Measurements from ENCODE around the gene LCNL1.

The LCNL1 gene

DNA sequence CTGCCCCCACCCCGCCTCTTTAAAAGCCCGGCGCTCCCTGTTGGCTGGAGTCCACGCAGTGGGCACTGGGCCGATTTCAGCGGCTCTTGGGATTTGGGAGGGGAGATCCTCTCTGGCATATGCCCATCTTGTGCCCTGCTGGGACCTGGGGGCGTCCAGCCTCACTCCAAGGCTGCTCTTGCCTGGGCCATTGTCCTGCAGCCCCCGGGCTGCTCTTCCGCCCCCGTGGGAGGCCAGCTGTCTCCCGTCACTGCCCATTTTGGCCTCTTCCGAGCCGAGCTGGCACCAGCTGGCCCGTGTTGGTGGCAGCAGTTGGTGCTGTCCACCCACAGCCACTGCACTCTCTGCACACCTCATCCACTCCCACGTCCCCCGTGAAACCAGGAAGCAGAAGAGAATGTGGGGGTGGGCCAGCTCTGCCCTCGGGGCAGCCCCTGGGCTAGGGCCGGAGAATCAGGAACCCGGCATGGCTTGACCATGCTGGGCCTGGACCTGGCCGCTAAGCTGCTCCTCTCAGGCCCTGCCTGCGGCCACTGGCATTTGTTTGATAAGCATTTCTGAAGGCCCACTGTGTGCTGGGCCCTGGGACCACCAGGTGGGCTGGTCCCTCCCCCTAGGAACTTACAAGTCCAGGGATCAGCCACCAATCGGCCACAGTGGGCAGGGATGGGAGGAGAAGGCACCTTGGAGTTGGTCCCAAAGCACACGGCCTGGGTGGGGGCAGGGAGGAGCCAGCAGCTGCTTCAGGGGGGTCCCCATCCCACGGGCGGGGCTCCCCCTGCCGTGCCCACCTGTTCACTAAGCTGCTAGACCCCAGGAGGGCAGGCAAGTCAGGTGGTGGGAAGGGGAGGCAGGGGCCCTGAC lies 35.5 kb upstream of the LCNL1 start:
- DNase-seq: no peak

DNA sequence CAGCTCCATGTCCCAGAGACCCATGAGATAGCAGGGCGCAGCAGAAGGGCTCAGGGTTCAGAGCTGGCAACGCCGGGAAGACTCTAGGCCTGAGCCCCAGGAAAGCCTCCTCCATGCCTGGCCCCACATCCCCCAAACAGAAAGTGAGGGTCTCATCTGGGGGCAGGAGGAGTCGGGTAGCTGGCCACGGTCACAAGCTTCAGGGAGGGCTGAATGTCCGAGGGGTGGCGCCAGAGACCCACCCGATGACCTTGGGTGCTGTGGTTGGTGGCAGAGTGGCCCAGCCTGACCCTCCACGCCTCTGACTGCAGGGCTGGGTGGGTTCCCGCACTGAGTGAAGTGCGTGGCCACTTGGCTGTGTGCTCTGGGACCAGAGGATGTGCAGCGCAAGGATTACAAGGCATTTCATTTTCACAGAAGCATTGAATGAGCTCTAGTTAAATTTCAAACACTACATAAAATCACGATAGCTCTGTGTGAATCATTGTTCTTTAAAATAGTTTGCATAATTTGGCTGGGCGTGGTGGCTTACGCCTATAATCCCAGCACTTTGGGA lies 34.8 kb upstream of the LCNL1 start:
- no peak for DNase-seq

DNA sequence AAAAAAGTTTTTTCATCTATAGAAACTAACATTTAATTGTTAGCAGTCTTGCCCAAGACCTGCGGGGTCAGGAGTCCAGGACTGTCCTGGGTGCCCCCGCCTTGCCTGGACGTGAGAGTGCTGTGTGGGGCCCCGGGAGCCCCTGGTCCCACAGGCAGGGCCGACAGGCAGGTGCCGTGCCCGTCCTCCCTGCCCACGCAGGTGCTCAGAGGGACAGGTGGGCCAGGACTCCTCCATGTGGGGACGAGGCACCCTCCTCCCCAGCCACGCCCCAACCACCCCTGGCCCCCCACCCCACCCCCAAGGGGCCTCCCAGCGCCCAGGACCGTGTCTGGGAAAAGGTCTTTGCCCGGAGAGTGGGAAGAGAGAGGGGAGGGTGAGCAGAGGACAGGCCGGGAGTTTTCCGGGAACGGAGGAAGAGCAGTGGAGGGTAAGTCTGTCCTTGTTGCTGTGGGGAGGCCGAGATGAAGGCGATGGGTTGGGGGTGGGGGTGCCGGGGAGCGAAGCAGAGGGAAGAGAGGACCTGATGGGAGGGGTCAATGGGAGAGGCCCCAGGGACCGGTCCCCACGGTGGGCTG lies 33.5 kb upstream of the LCNL1 start:
- DNase-seq: no peak

DNA sequence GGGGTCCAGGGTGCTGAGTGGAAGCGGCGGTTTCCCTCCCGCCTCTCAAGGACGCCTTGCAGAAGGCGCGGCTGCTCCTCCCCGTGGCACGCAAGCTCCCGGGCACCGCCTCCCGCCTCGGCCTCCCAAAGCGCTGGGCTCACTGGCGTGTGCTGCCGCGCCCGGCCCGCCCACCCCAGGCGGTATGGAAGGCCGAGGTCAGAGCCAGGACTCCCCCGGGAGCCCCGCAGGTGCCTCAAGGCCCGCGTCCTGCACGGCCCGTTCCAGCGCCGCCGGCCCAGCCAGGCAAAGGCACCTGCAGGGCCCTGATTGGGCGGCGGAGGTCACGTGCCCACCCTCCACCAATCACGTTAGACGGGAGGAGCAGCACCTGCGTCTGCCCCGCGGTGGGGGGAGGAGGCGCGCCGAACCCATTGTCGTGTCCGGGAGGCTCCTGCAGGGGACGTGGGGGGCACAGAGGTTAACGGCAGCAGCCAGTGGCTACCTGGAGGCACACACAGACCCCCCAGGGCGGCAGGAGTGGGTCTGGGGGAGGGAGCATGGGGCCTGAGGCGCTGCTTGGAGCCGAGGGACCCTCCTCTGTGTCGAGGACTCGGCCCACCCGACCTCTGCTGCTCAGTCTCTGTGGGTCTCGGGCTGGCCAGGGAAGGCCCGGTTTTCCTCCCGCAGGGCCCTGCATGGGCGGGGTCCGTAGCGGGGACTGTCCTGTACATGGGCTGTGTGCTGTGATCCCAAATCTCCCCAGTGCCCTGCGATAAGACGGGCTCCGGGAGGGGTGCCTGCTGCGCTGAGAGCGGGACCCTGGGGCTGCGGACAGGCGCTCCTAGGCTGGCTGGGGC lies 32.8 kb upstream of the LCNL1 start:
- peak; percentile 98 for DNase-seq

DNA sequence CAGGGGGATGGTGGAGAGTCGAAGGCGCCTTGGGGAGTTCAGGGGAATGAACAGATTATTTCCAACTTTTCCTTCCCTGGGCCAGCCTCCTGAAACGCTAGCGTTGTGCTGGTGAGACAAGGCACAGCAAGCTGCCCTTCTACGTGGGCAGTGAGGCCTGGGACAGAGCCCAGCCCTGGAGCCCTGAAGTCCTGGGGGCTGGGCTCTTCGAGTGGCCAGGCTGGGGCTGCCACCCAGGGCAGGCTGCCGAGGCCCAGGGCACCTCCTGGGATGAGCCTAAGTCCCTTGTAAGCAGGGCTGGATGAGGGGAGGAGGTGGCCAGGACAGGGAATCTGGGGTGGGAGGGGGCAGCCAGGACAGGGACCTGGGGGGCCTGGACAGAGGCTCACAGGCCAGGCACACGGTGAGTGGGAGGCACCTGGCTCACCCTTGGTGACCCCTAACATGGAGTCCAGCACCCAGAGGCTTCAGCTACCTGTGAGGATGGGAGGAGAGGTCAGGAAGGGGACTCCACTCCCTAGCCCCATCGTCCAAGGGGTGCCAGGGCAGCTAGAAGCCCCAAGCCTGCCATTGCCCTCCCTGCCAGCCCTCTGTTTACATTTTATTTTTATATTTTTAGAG lies 32.0 kb upstream of the LCNL1 start:
- no peak for DNase-seq

DNA sequence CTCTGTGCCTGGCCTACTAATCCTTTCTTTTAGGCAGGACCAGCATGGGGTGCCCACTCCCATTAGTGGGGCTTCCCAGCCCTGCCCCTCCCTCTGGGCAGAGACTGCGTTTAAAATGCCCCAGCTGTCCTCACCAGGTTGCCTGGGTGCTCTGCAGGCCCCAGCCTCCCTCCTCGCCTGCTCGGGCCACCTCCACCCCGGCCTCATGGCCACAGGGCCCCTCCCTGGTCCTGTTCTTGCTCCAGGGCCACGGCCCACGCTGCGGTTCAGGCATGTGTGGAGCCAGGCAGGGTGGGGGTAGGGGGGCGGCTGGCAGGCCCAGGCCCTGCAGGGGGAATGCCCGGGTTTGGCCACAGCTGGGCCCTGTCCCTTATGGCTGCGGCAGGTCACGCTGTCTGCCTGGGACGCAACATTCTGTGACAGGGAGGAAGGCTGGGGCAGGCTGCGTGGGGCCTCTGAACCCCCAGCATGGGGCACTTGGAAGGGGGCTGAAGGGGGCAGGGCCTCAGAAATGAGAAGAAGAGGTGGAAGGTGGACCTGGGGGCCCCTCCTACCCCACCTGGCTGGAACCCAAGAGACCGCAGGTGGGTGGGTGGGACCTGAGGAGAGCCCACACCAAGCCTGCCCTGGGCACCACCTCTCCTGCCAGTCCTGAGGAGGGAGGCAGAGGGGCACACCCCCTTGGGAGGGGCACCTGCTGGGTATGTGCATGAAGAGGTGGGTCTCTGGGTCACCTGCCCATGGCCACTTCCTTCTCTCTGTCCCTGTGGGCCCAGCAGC lies 31.1 kb upstream of the LCNL1 start, which contains the start of gene LCN12:
Gene LCN12 (plus strand): TSS at position 733 of the 780 bp plus-strand sequence. CDS start 55 bp downstream, outside the sequence.
- no peak for DNase-seq

DNA sequence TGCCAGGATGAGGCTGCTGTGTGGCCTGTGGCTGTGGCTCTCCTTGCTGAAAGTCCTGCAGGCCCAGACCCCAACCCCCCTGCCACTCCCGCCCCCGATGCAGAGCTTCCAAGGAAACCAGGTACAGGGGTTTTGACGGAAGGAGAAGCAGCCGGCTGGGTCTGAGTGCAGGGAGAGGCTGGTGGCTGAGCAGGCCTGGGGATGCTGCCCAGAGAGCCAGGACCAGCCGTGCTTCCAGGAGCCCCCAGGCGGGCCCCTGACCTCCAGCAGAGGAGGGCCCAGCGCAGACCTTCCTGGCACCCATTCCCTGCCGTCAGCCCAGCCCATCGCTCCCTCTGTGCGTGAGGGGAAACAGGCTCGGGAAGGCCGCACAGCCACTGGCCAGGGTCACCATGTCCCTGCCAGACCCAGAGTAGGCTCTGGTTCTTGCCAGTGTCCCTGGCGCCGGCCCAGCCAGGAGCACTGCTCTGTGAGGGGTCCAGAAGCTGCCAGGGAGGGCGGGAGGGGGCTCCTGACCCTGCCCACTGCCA lies 30.4 kb upstream of the LCNL1 start:
- no peak for DNase-seq

DNA sequence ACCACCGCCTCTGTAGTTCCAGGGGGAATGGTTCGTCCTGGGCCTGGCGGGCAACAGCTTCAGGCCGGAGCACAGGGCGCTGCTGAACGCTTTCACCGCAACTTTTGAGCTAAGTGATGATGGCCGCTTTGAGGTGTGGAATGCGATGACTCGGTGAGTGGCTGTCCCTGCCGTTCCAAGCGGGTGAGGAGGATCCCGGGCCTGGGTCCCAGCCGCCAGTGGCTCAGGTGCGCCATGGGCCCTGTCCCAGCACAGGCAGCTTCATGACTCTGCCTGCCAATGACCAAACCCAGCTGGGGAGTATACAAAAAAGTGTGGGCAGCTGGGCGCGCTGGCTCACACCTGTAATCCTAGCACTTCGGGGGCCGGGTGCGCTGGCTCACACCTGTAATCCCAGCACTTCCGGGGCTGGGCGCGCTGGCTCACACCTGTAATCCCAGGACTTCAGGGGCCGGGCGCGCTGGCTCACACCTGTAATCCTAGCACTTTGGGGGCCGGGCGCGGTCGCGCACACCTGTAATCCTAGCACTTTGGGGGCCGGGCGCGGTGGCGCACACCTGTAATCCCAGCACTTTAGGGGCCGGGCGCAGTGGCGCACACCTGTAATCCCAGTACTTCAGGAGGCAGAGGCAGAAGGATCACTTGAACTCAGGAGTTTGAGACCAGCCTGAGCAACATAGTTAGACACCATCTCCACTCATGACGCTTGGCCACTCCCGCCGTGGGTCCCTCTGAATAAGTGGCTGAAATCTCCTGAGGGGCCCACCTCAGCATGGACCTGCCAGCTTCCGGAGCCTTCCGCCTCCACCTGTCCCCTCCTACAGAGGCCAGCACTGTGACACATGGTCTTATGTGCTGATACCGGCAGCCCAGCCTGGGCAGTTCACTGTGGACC lies 29.7 kb upstream of the LCNL1 start:
- no peak for DNase-seq

DNA sequence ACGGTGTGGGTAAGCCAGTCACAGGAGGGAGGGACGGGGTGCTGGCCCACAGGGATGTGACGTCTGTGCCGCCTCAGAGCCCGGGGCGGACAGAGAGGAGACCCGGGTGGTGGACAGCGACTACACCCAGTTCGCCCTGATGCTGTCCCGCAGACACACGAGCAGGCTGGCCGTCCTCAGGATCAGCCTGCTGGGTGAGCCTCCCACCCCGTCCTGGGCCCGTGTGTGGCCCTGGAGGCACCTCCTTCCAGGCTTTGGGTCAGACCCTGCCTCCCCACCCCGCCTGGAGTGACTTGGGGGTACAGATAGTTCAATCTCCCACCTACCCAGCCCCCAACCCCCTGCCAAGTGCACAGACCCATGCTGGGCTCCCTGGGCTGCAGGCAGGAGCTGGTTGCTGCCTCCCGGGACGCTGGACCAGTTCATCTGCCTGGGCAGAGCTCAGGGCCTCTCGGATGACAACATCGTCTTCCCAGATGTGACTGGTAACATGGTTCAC lies 29.0 kb upstream of the LCNL1 start:
- DNase-seq: no peak

DNA sequence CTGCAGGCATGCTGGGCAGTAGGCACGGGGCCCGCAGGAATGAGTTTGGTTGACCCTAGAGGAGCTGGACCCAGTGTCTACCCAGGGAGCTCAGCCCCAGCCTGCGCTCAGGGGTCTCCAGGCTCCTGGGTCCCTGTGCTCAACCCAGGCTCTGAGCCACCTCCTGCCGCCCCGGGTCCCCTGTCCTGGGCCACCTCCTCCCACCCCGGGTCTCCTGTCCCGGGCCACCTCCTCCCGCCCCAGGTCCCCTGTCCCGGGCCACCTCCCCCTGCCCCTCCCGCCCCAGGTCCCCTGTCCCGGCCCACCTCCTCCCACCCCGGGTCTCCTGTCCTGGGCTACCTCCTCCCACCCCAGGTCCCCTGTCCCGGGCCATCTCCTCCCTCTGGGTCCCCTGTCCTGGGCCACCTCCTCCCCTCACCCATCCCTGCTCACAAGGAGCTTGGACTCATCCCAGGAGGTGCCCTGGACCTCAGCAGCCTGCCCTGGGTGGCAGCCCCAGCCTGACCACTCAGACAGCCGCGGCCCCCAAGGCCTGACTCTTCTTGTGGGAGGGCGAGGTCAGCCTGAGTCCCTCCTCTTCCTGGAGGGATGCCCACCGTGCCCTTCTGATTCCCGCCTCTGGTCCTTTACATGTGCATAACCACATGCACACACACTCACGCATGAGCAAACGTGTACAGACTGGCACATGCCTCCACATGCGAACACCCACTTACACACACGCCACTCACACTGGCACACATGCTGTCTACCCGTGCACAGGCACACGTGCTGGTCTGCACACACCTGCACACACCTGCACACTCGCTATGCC lies 28.3 kb upstream of the LCNL1 start:
- DNase-seq: no peak

DNA sequence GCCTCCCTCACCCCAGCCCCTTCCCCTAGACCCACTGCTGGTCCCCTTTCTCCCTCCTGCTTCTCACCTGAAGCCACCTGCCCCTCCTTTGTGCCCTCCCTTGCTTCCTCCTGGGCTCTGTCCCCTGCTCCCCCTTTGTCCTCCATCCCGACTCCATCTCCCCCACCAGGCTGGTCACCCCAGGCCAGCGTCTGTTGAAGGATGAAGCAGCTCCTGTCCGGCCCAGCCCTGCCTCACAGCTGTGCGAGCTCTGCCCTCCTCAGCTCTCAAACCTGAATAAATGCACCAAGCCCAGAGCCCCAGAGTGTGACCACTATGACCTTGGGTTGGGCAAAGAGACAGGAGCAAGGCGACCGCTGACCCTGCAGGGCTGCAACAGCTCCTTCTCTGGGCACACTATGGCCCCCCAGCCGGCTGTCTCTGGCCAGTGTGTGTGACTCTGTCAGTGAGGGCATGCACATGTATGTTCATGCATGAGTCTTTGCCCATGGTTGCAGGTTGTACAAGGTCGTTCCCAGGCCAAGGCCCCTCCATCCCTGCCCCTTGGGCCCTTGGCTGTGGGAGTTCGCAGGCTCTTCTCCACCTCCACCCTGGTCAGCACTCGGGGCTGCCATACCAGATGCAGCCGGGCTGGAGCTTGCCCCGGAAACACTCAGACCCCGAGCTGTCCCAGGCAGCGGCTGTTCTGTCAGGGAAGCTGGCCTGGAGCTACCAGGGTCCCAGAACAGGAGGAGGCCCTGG lies 27.4 kb upstream of the LCNL1 start:
- no peak for DNase-seq

DNA sequence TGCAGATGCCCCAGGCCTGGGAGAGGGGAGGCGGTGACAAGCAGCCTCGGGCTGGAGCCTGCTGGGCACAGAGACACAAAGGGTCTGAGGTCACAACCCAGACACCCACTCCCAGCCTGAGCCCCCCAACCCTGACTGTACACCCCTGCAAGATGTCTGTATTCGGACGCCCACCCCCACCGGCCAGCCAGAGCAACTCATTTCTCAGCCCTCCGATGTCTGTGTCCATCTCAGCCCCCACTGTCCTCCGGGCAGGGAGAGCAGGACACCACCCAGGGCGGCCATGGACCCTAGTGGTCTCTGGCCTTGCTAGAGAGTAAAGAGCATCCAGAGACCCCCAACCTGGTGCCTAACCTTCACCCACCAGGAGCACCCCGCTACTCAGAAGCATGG lies 26.9 kb upstream of the LCNL1 start:
- no peak for DNase-seq

DNA sequence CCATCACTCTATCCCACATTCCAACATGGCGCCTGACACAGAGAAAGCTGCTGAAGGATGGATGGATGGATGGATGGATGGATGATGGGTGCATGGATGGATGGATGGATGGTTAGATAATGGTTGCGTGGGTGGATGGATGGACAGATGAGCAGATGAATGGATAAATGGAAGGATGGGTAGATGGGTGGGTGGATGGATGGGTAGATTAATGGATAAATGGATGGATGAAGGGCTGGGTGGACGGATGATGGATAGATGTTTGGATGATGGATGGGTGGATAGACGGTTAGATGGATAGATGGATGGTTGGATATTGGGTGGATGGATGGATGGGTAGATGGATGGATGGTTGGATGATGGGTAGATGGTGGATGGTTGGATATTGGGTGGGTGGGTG lies 26.2 kb upstream of the LCNL1 start:
- no peak for DNase-seq

DNA sequence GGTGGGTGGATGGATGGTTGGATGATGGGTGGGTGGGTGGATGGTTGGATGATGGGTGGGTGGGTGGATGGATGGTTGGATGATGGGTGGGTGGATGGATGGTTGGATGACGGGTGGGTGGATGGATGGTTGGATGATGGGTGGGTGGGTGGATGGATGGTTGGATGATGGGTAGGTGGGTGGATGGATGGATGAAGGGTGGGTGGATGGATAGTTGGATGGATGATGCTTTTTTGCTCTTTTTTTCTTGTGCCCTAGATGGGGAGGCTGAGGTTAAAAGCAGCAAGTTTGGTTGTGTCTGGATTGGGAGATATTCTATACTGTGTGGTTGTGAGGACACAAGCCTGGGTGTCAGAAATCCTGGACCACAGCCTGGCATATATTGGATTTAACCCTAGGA lies 25.3 kb upstream of the LCNL1 start:
- no peak for DNase-seq

DNA sequence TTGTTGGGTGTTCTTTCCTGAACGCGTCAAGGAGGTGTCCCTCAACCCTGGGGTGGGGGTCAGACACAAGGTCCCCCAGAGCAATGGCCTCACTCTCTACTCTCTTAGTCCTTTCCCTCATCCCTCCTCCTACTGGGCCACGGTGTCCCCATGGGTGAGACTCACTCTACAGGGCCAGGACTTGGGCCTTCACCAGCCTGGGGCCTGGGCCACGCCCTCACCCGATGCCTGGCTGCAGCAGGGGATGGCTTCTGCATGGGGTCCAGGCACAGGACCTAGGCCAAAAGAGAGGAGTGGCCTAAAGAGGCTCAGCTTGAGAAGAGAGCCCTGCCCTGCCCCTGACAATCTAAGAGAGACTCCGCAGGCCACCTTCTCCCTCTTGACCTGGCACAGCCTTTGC lies 24.9 kb upstream of the LCNL1 start:
- no peak for DNase-seq

DNA sequence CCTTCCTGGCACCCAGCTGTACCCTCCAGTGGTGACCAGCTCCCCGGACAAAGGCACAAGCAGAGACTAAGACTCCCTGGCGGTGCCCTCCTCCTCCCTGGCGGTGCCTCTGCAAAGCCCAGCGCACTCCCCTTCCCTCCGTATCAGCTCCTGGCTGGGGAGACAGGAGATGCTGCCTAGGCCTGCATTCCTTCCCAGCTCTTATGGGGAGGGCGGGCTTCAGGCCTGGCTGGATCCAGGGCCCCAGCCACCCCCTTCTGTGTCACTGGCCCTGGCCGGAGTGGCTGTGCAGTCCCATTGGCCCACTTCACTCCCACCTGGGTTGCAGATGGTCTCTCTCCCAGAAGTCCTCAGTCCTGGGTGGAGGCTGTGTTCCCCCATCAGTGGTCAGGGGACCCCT lies 24.3 kb upstream of the LCNL1 start:
- DNase-seq: no peak

DNA sequence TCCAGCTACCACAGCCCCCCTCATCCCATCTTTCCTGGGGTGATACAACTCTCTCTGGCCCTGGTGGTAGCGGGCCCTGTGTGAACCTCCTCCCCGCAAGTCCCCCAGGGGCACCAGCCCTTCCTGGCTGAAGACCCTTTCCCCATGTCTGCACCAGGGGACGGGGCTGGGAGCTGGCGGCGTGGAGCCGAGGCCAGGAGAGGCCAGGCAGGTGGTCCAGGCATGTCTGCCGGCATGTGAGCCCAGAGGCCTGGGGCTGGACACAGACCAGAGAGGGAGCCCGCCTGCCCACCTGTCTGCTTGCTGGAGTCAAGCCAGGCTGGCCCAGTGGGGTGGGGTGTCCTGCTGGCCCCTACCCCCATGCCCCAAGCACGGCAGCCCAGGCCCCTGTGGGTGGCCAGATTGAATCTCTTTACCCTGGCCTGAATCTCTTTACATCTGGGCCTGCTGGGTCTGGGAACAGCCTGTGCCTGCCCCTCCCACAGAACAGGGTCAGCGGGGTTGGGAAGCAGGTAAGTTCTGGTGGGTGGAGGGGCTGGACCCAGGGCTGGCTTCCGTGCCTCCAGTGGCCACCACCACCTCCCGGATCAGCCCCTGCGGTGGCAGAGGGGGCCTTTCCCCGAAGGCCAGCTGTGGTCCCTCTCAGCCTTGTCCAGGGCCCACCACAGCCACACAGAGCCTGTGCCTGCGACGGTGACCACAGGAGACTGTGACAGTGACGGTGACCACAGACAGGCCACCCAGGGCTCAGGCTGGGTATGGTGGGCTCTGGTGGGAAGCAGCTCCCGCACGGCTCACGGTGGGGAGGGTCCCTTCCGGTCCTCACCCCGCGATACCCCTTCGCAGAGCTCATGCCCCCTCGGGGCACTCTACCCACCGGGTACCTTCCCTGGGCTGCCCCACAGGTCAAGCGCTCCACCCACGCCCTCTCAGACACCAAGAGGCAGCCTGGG lies 23.6 kb upstream of the LCNL1 start:
- DNase-seq: no peak

Measured in activated CD4-positive, alpha-beta T cell treated with anti-CD3 and anti-CD28 coated beads for 48 hours (primary cell).